HEK293 (cell line): ENCODE measurements around the gene HNRNPK.

Source experiments
- KLF7 ChIP-seq: fragments of 450-650 bp; formaldehyde crosslinking; IDR thresholded peaks from 2 replicates; pipeline ENCODE4 v1.5.1; 2016; ENCODE audit warnings: missing biosample characterization, missing genetic modification characterization, borderline replicate concordance
- REST ChIP-seq: fragments of 450-650 bp; formaldehyde crosslinking; IDR thresholded peaks from 2 replicates; pipeline ENCODE4 v1.5.1; 2016; ENCODE audit warnings: missing biosample characterization, missing genetic modification characterization
- SCRT1 ChIP-seq: fragments of 450-650 bp; formaldehyde crosslinking; IDR thresholded peaks from 2 replicates; pipeline ENCODE4 v1.5.1; 2016; ENCODE audit warnings: missing biosample characterization, missing genetic modification characterization, borderline replicate concordance
- ZBTB11 ChIP-seq: fragments of 450-650 bp; formaldehyde crosslinking; conservative IDR thresholded peaks from 2 replicates; pipeline ENCODE4 v1.5.1; 2016; ENCODE audit warnings: low read depth, missing biosample characterization, missing genetic modification characterization
- ZNF138 ChIP-seq: fragments of 450-650 bp; formaldehyde crosslinking; IDR thresholded peaks from 2 replicates; pipeline ENCODE4 v1.5.1; 2016; ENCODE audit warnings: missing biosample characterization, missing genetic modification characterization, borderline replicate concordance
- ZNF274 ChIP-seq, 2 experiments: fragments of 200-500 bp in 1 of 2; fragments of 450-650 bp in 1 of 2; sonication (Bioruptor generic) in 1 of 2; formaldehyde crosslinking in 1 of 2; IDR thresholded peaks; 2 replicates each; pipeline versions ENCODE4 v1.5.1 to v1.6.1; 2014 to 2016; ENCODE audit warnings: borderline replicate concordance in 1 of 2, inconsistent platforms in 1 of 2, low read length in 1 of 2, missing biosample characterization in 1 of 2, missing genetic modification characterization in 1 of 2
- ZNF292 ChIP-seq: fragments of 450-650 bp; formaldehyde crosslinking; IDR thresholded peaks from 2 replicates; pipeline ENCODE4 v1.5.1; 2016; ENCODE audit warnings: low read depth, missing biosample characterization, missing genetic modification characterization, borderline replicate concordance
- ZNF350 ChIP-seq: fragments of 450-650 bp; formaldehyde crosslinking; IDR thresholded peaks from 2 replicates; pipeline ENCODE4 v1.5.0; 2017; ENCODE audit warnings: missing biosample characterization, mild to moderate bottlenecking, missing genetic modification characterization
- ZNF354C ChIP-seq: fragments of 450-650 bp; formaldehyde crosslinking; IDR thresholded peaks from 2 replicates; pipeline ENCODE4 v1.5.1; 2016; ENCODE audit warnings: missing biosample characterization, missing genetic modification characterization, low read depth, borderline replicate concordance
- ZNF362 ChIP-seq: fragments of 450-650 bp; formaldehyde crosslinking; IDR thresholded peaks from 2 replicates; pipeline ENCODE4 v1.5.1; 2016; ENCODE audit warnings: missing biosample characterization, missing genetic modification characterization
- ZNF660 ChIP-seq: fragments of 450-650 bp; IDR thresholded peaks from 2 replicates; pipeline ENCODE4 v1.5.1; 2018; ENCODE audit warnings: missing biosample characterization, mild to moderate bottlenecking, missing genetic modification characterization
- ZNF776 ChIP-seq: fragments of 450-650 bp; formaldehyde crosslinking; IDR thresholded peaks from 2 replicates; pipeline ENCODE4 v1.5.0; 2017; ENCODE audit warnings: missing biosample characterization, missing genetic modification characterization, borderline replicate concordance
- TF ChIP-seq, protein P1 (sequence below): fragments of 450-650 bp; formaldehyde crosslinking; IDR thresholded peaks from 2 replicates; pipeline ENCODE4 v1.5.1; 2016; ENCODE audit warnings: missing biosample characterization, missing genetic modification characterization
- TF ChIP-seq, protein P2 (sequence below): fragments of 450-650 bp; formaldehyde crosslinking; IDR thresholded peaks from 2 replicates; pipeline ENCODE4 v1.5.1; 2016; ENCODE audit warnings: missing biosample characterization, missing genetic modification characterization, borderline replicate concordance

- TF ChIP-seq, protein P1, sequence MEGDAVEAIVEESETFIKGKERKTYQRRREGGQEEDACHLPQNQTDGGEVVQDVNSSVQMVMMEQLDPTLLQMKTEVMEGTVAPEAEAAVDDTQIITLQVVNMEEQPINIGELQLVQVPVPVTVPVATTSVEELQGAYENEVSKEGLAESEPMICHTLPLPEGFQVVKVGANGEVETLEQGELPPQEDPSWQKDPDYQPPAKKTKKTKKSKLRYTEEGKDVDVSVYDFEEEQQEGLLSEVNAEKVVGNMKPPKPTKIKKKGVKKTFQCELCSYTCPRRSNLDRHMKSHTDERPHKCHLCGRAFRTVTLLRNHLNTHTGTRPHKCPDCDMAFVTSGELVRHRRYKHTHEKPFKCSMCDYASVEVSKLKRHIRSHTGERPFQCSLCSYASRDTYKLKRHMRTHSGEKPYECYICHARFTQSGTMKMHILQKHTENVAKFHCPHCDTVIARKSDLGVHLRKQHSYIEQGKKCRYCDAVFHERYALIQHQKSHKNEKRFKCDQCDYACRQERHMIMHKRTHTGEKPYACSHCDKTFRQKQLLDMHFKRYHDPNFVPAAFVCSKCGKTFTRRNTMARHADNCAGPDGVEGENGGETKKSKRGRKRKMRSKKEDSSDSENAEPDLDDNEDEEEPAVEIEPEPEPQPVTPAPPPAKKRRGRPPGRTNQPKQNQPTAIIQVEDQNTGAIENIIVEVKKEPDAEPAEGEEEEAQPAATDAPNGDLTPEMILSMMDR, result no peak
- TF ChIP-seq ZNF274 (IDR thresholded peaks at IDR 0.05; ENCODE audit: low read length) (no peak), ZNF274 (tag by site-specific recombination; IDR thresholded peaks at IDR 0.05; ENCODE audit: borderline replicate concordance) (no peak), ZNF350 (tag by site-specific recombination) (no peak), ZNF660 (tag by site-specific recombination) (no peak), KLF7 (tag by site-specific recombination) (no peak), ZNF138 (no peak), SCRT1 (tag by site-specific recombination) (no peak), REST (no peak), ZNF776 (tag by site-specific recombination) (no peak), ZNF292 (tag by site-specific recombination) (no peak), ZNF354C (tag by site-specific recombination) (no peak), ZNF362 (no peak), ZBTB11 (tag by site-specific recombination) (no peak)
- TF ChIP-seq, protein P2, sequence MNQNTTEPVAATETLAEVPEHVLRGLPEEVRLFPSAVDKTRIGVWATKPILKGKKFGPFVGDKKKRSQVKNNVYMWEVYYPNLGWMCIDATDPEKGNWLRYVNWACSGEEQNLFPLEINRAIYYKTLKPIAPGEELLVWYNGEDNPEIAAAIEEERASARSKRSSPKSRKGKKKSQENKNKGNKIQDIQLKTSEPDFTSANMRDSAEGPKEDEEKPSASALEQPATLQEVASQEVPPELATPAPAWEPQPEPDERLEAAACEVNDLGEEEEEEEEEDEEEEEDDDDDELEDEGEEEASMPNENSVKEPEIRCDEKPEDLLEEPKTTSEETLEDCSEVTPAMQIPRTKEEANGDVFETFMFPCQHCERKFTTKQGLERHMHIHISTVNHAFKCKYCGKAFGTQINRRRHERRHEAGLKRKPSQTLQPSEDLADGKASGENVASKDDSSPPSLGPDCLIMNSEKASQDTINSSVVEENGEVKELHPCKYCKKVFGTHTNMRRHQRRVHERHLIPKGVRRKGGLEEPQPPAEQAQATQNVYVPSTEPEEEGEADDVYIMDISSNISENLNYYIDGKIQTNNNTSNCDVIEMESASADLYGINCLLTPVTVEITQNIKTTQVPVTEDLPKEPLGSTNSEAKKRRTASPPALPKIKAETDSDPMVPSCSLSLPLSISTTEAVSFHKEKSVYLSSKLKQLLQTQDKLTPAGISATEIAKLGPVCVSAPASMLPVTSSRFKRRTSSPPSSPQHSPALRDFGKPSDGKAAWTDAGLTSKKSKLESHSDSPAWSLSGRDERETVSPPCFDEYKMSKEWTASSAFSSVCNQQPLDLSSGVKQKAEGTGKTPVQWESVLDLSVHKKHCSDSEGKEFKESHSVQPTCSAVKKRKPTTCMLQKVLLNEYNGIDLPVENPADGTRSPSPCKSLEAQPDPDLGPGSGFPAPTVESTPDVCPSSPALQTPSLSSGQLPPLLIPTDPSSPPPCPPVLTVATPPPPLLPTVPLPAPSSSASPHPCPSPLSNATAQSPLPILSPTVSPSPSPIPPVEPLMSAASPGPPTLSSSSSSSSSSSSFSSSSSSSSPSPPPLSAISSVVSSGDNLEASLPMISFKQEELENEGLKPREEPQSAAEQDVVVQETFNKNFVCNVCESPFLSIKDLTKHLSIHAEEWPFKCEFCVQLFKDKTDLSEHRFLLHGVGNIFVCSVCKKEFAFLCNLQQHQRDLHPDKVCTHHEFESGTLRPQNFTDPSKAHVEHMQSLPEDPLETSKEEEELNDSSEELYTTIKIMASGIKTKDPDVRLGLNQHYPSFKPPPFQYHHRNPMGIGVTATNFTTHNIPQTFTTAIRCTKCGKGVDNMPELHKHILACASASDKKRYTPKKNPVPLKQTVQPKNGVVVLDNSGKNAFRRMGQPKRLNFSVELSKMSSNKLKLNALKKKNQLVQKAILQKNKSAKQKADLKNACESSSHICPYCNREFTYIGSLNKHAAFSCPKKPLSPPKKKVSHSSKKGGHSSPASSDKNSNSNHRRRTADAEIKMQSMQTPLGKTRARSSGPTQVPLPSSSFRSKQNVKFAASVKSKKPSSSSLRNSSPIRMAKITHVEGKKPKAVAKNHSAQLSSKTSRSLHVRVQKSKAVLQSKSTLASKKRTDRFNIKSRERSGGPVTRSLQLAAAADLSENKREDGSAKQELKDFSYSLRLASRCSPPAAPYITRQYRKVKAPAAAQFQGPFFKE, result no peak
Observed at GRCh38 chr9:84001621-84002020, 21.6 kb upstream of the HNRNPK start.
